Measurements from ENCODE around the gene DGKI.

- no peak for TF ChIP-seq SUZ12 (IDR thresholded peaks at IDR 0.05; ENCODE audit: extremely low read depth, insufficient read depth, insufficient read length)
- no peak for TF ChIP-seq YY1 (IDR thresholded peaks at IDR 0.05; ENCODE audit: insufficient read depth, insufficient read length)
Observed at GRCh38 chr7:137421366-137421765, 425.4 kb downstream of the DGKI start.

Data from NT2/D1 (cell line).